ENCODE measurements around the gene PRDX2. TPM values are rescaled to one million over a fixed set of nuclear protein-coding genes. Genes with fewer than 3 reads are reported as not detected.

Gene PRDX2
- total and polyA plus RNA-seq, 2 of the 4 experiments (the other 2 are of a cell fraction) = 371 to 378 TPM

DNA sequence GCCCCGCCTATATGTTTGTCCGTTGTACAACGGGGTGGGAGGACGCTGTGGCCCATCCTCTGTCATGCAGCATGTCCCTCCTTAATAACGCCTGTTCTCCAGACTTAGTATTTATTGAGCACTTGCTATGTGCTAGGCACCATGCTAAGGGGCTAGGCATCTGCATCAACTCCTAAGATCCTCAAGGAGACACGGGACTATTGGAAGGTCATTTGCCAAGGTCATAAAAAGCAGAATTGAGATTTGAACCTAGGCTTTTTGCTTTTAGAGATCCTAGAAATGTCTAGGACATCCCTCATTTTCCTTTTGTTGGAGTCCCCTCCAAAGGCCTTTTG lies 34.9 kb upstream of the PRDX2 start:
- Histone ChIP-seq H3K4ac (ENCODE audit: low read depth, low read length) (no peak overlapping the region), H3K4me2 (ENCODE audit: low read depth, low read length) (no peak overlapping the region), H3K9ac (ENCODE audit: low read depth, low read length) (no peak overlapping the region), H2BK15ac (ENCODE audit: low read depth, low read length) (no peak overlapping the region), H2AK9ac (replicated peaks; ENCODE audit: low read depth, low read length, poor library complexity) (no peak overlapping the region), H3K79me1 (ENCODE audit: low read depth in 1 of 2, low read length in 2 of 2) (no peaks in the 10 kb centered on the region), H4K8ac (ENCODE audit: low read depth in 2 of 2, low read length in 2 of 2) (no peak overlapping the region), H3K4me1 (ENCODE audit: control insufficient read depth, insufficient read depth, low read length) (peaks cover 4% of the 10 kb centered on the region; the same call in 1 of the 2 replicates), H3K36me3 (ENCODE audit: control insufficient read depth, insufficient read depth, low read length) (no peaks in the 10 kb centered on the region), H3K4me3 (ENCODE audit: insufficient read depth, low read depth, low read length) (no peak overlapping the region), H3K27ac (ENCODE audit: insufficient read depth, low read length) (no peak overlapping the region), H3K9me3 (ENCODE audit: control insufficient read depth, insufficient read depth, low read length) (no peaks in the 10 kb centered on the region; the same call in 1 of the 2 replicates), H3K18ac (ENCODE audit: low read depth, low read length) (no peak overlapping the region), H3K56ac (ENCODE audit: extremely low read depth, insufficient read depth, low read length) (no peak overlapping the region), H3K9me1 (ENCODE audit: insufficient read depth, low read length) (peaks cover 8% of the 10 kb centered on the region; the same call in 1 of the 2 replicates), H2BK5ac (ENCODE audit: low read depth, low read length, poor library complexity, severe bottlenecking) (no peak overlapping the region), H4K91ac (ENCODE audit: insufficient read depth, low read depth, low read length) (no peak overlapping the region), H3K14ac (replicated peaks; ENCODE audit: low read depth, low read length) (no peak overlapping the region), H4K5ac (ENCODE audit: low read depth, low read length) (no peak overlapping the region), H2BK120ac (ENCODE audit: low read depth, low read length) (no peak overlapping the region), H4K20me1 (ENCODE audit: insufficient read depth, low read length) (peaks cover 19% of the 10 kb centered on the region), H2AFZ (replicated peaks; ENCODE audit: low read length, poor library complexity) (no peak overlapping the region), H3K27me3 (ENCODE audit: control insufficient read depth, insufficient read depth, low read length) (peaks cover 70% of the 10 kb centered on the region), H2BK20ac (ENCODE audit: low read depth, low read length) (no peak overlapping the region), H3K23ac (ENCODE audit: low read depth, low read length) (no peak overlapping the region), H2AK5ac (ENCODE audit: low read depth, low read length) (no peak overlapping the region)
- DNase-seq = no peak
- TF ChIP-seq, protein P1, sequence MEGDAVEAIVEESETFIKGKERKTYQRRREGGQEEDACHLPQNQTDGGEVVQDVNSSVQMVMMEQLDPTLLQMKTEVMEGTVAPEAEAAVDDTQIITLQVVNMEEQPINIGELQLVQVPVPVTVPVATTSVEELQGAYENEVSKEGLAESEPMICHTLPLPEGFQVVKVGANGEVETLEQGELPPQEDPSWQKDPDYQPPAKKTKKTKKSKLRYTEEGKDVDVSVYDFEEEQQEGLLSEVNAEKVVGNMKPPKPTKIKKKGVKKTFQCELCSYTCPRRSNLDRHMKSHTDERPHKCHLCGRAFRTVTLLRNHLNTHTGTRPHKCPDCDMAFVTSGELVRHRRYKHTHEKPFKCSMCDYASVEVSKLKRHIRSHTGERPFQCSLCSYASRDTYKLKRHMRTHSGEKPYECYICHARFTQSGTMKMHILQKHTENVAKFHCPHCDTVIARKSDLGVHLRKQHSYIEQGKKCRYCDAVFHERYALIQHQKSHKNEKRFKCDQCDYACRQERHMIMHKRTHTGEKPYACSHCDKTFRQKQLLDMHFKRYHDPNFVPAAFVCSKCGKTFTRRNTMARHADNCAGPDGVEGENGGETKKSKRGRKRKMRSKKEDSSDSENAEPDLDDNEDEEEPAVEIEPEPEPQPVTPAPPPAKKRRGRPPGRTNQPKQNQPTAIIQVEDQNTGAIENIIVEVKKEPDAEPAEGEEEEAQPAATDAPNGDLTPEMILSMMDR (conservative IDR thresholded peaks at IDR 0.05; ENCODE audit: low read depth, low read length) = no peak
- TF ChIP-seq MAFK (IDR thresholded peaks at IDR 0.05; ENCODE audit: low read depth, low read length) (no peak), RAD21 (IDR thresholded peaks at IDR 0.05; ENCODE audit: low read length) (no peak), CEBPB (IDR thresholded peaks at IDR 0.05; ENCODE audit: low read depth, low read length) (no peak), RCOR1 (IDR thresholded peaks at IDR 0.05; ENCODE audit: insufficient replicate concordance, low read length) (no peak), FOS (IDR thresholded peaks at IDR 0.05; ENCODE audit: low read depth, low read length) (no peak), SMC3 (IDR thresholded peaks at IDR 0.05; ENCODE audit: low read depth, low read length) (no peak), MXI1 (IDR thresholded peaks at IDR 0.05; ENCODE audit: borderline replicate concordance, low read depth, low read length) (no peak), CHD1 (IDR thresholded peaks at IDR 0.05; ENCODE audit: low read depth, low read length) (no peak), MAZ (IDR thresholded peaks at IDR 0.05; ENCODE audit: borderline replicate concordance, low read depth, low read length) (no peak), POLR2A (IDR thresholded peaks at IDR 0.05; ENCODE audit: low read depth, low read length) (no peak), BHLHE40 (IDR thresholded peaks at IDR 0.05; ENCODE audit: low read depth, low read length) (no peak), NFE2L2 (IDR thresholded peaks at IDR 0.05; ENCODE audit: low read depth, low read length) (no peak), RFX5 (IDR thresholded peaks at IDR 0.05; ENCODE audit: low read depth, low read length) (no peak)
- TF ChIP-seq, protein P2, sequence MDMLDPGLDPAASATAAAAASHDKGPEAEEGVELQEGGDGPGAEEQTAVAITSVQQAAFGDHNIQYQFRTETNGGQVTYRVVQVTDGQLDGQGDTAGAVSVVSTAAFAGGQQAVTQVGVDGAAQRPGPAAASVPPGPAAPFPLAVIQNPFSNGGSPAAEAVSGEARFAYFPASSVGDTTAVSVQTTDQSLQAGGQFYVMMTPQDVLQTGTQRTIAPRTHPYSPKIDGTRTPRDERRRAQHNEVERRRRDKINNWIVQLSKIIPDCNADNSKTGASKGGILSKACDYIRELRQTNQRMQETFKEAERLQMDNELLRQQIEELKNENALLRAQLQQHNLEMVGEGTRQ (IDR thresholded peaks at IDR 0.05; ENCODE audit: low read depth, low read length) = no peak
- TF ChIP-seq, protein P3, sequence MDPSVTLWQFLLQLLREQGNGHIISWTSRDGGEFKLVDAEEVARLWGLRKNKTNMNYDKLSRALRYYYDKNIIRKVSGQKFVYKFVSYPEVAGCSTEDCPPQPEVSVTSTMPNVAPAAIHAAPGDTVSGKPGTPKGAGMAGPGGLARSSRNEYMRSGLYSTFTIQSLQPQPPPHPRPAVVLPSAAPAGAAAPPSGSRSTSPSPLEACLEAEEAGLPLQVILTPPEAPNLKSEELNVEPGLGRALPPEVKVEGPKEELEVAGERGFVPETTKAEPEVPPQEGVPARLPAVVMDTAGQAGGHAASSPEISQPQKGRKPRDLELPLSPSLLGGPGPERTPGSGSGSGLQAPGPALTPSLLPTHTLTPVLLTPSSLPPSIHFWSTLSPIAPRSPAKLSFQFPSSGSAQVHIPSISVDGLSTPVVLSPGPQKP (IDR thresholded peaks at IDR 0.05; ENCODE audit: borderline replicate concordance, low read depth, low read length) = no peak
- intact Hi-C loops (cut with micrococcal nuclease) = no loop called here
- CTCF ChIA-PET = interaction anchor here (1.2 to 1.3 kb wide), 2 partner anchors 10 to 12 kb away, joined by 5 to 6 read pairs; no protein-coding TSS in a partner anchor
- no TSS peak for BruUV-seq (replicated peaks)
- dilution Hi-C loops (cut with HindIII; ENCODE audit: low sequenced_read_pairs, unreplicated experiment) = no loop called here
- POLR2A ChIA-PET (ENCODE audit: unreplicated experiment) = no interaction called here
- no peak for ATAC-seq (ENCODE audit: low read depth)
- in situ Hi-C loops (cut with MboI; ENCODE audit: low sequenced_read_pairs) = loop anchor here (5.0 kb wide), 1 partner anchor 64 kb away; no protein-coding TSS in a partner anchor
- WGBS, 2 experiments (ENCODE audit: extremely low coverage in 2 of 2, insufficient read length in 1 of 2) = no CpG with 5 or more reads among the region's 6 CpGs
